Endothelial cell of umbilical vein (primary cell): Measurements from ENCODE around the gene OXNAD1. TPM values are rescaled to one million over a fixed set of nuclear protein-coding genes. Genes with fewer than 3 reads are reported as not detected.

ENCODE experiments used
- BruUV-seq: library from RNA; stranded (reverse); fragments of 400-500 nt; replicated peaks from 2 replicates; lab custom pipeline; 2021; lab: Mats Ljungman, UMichigan
- CTCF ChIA-PET: fragments of 300-600, 350-600 bp; sonication (Branson Sonifier 250); formaldehyde crosslinking; loops from one replicate; lab custom pipeline; 2021; ENCODE audit warnings: antibody characterized with exemption, inconsistent platforms; lab: Charles Lee
- POLR2A ChIA-PET: fragments of 300-600, 350-600 bp; sonication (Branson Sonifier 250); formaldehyde crosslinking; loops from one replicate; lab custom pipeline; 2021; ENCODE audit warnings: antibody characterized with exemption, inconsistent platforms; lab: Charles Lee
- DNase-seq: peaks from one replicate; pipeline ENCODE4 v3.0.0-alpha.2; 2011; ENCODE audit warnings: low read depth, low spot score
- FAIRE-seq: peaks from 2 replicates; lab custom pipeline; 2011; peaks lifted over from hg19 to GRCh38; lab: Jason Lieb, UNC
- H2AFZ ChIP-seq: 2 replicates; pipeline ENCODE4 v1.6.0; 2012; ENCODE audit warnings: low read depth, low read length, control low read depth, inconsistent platforms
- H3K27ac ChIP-seq: 2 replicates; pipeline ENCODE4 v1.5.1; 2011; ENCODE audit warnings: low read depth, mild to moderate bottlenecking, control low read depth, low read length, moderate library complexity; ENCODE audit not compliant: insufficient read depth
- H3K27me3 ChIP-seq, 2 experiments: 2 replicates each; pipeline versions ENCODE4 v1.6.0 to v1.6.1; 2011; ENCODE audit warnings: low read length in 2 of 2, mixed read lengths in 1 of 2; ENCODE audit not compliant: control insufficient read depth in 2 of 2, insufficient read depth in 2 of 2
- H3K36me3 ChIP-seq, 2 experiments: 2 replicates in 1 of 2; 3 replicates in 1 of 2; pipeline ENCODE4 v1.5.1; 2011; ENCODE audit warnings: low read length in 2 of 2, mild to moderate bottlenecking in 1 of 2, moderate library complexity in 1 of 2; ENCODE audit not compliant: control insufficient read depth in 2 of 2, insufficient read depth in 2 of 2; ENCODE audit errors: extremely low read depth in 1 of 2
- H3K4me1 ChIP-seq: 3 replicates; pipeline ENCODE4 v1.5.1; 2011; ENCODE audit warnings: mild to moderate bottlenecking, low read length; ENCODE audit not compliant: control insufficient read depth, insufficient read depth; ENCODE audit errors: extremely low read depth
- H3K4me2 ChIP-seq: 2 replicates; pipeline ENCODE4 v1.6.1; 2011; ENCODE audit warnings: low read length, control low read depth, mixed read lengths; ENCODE audit not compliant: insufficient read depth
- H3K4me3 ChIP-seq, 3 experiments: fragments of 200-600 bp in 1 of 3; sonication (generic), shearing (Covaris generic) in 1 of 3; replicated peaks in 1 of 3; 2 replicates each; pipeline ENCODE4 v1.5.1; 2011 to 2016; ENCODE audit warnings: control low read depth in 3 of 3, low read length in 3 of 3, mild to moderate bottlenecking in 2 of 3, inconsistent platforms in 1 of 3, low read depth in 1 of 3, moderate library complexity in 1 of 3; ENCODE audit not compliant: insufficient read depth in 1 of 3
- H3K79me2 ChIP-seq: 2 replicates; pipeline ENCODE4 v1.6.0; 2012; ENCODE audit warnings: low read length, inconsistent platforms; ENCODE audit not compliant: control insufficient read depth, insufficient read depth
- H3K9ac ChIP-seq: replicated peaks from 2 replicates; pipeline ENCODE3; 2011; ENCODE audit warnings: low read length, control low read depth; ENCODE audit not compliant: insufficient read depth; ENCODE audit errors: extremely low read depth
- H3K9me1 ChIP-seq: replicated peaks from 3 replicates; pipeline ENCODE4 v1.6.0; 2011; ENCODE audit warnings: mild to moderate bottlenecking, low read length; ENCODE audit not compliant: control insufficient read depth, insufficient read depth; ENCODE audit errors: extremely low read depth
- H3K9me3 ChIP-seq: replicated peaks from 2 replicates; pipeline ENCODE4 v1.5.1; 2012; ENCODE audit warnings: low read length, inconsistent platforms; ENCODE audit not compliant: control insufficient read depth, insufficient read depth
- H4K20me1 ChIP-seq: replicated peaks from 2 replicates; pipeline ENCODE3; 2011; ENCODE audit warnings: mild to moderate bottlenecking, low read length; ENCODE audit not compliant: control insufficient read depth, insufficient read depth; ENCODE audit errors: extremely low read depth
- CTCF ChIP-seq, 2 donors: IDR thresholded peaks; 1 replicate in 1 of 2; 2 replicates in 1 of 2; pipeline ENCODE4 v1.5.1; 2011; ENCODE audit warnings: low read length in 2 of 2, mild to moderate bottlenecking in 2 of 2, moderate library complexity in 2 of 2, control low read depth in 1 of 2, inconsistent platforms in 1 of 2, low read depth in 1 of 2; ENCODE audit not compliant: insufficient read depth in 1 of 2; ENCODE audit errors: extremely low read depth in 1 of 2
- EZH2 ChIP-seq: IDR thresholded peaks from 2 replicates; pipeline ENCODE4 v1.6.1; 2012; ENCODE audit warnings: borderline replicate concordance, low read depth, mild to moderate bottlenecking, moderate library complexity, low read length, inconsistent platforms; ENCODE audit not compliant: severe bottlenecking
- FOS ChIP-seq: IDR thresholded peaks from 2 replicates; pipeline ENCODE4 v1.6.1; 2011; ENCODE audit warnings: mild to moderate bottlenecking, low read length, moderate library complexity, borderline replicate concordance; ENCODE audit not compliant: insufficient read depth
- MAX ChIP-seq: IDR thresholded peaks from 2 replicates; pipeline ENCODE4 v1.6.1; 2011; ENCODE audit not compliant: insufficient read depth, insufficient read length
- POLR2A ChIP-seq: IDR thresholded peaks from 2 replicates; pipeline ENCODE4 v1.6.1; 2012; ENCODE audit warnings: low read depth, mild to moderate bottlenecking, control low read depth, low read length
- POLR2AphosphoS5 ChIP-seq: IDR thresholded peaks from 2 replicates; pipeline ENCODE4 v1.6.1; 2012; ENCODE audit warnings: low read depth, mild to moderate bottlenecking, control low read depth, low read length, moderate library complexity; ENCODE audit not compliant: insufficient read depth
- dilution Hi-C: fragments of 300-500 bp; cut with MboI; formaldehyde crosslinking; loops from one replicate; pipeline ENCODE4 v1.15.0; 2019; ENCODE audit warnings: low sequenced_read_pairs; ENCODE audit not compliant: extremely low pct_ligation_motif_present
- intact Hi-C: fragments of 100-400 bp; cut with micrococcal nuclease; formaldehyde crosslinking; loops from one replicate; pipeline ENCODE4 v1.10.0; 2022
- polyA plus RNA-seq, 4 experiments: library from polyadenylated mRNA; depleted of rRNA in 3 of 4; stranded (reverse) in 3 of 4; unstranded in 1 of 4; fragments of >200 nt; gene quantifications; 2 replicates each; pipeline versions ENCODE4 v1.2.1 to v1.2.3, GENCODE V29; 2011 to 2012; ENCODE audit warnings: missing spikeins in 1 of 4
- total RNA-seq: library from RNA; stranded (reverse); gene quantifications from 2 replicates; pipeline ENCODE4 v1.2.3, GENCODE V29; 2021

Gene OXNAD1
- total and polyA plus RNA-seq, 2 donors (not counting 3 experiments of a cell fraction or from before 2014, with no cell fraction given), result 5.5 to 9.7 TPM

- H3K27ac ChIP-seq, result no peak overlapping the region
- TF ChIP-seq FOS, result no peak
- no peak for TF ChIP-seq POLR2A
- no peak for TF ChIP-seq EZH2
- TF ChIP-seq POLR2AphosphoS5, result no peak
- no peak for TF ChIP-seq MAX
- TF ChIP-seq CTCF (IDR thresholded peaks at IDR 0.05; ENCODE audit: extremely low read depth in 1 of 2, insufficient read depth in 1 of 2, low read depth in 1 of 2, low read length in 2 of 2), result no peak
- no peaks in the 10 kb centered on the region for H3K4me1 ChIP-seq
- FAIRE-seq (no peak), DNase-seq (no peak)
- no peaks in the 10 kb centered on the region for H3K9me1 ChIP-seq
- POLR2A ChIA-PET, result no interaction called here
- no peak overlapping the region for H3K4me3 ChIP-seq
- H3K4me2 ChIP-seq, result no peak overlapping the region
- no peaks in the 10 kb centered on the region for H4K20me1 ChIP-seq
- no peaks in the 10 kb centered on the region for H3K79me2 ChIP-seq
- intact Hi-C loops (no loop called here), dilution Hi-C loops (no loop called here)
- no peak overlapping the region for H3K9ac ChIP-seq
- CTCF ChIA-PET, result interaction anchor here (0.5 to 2.1 kb wide), 4 partner anchors 29 to 842 kb away, joined by 3 to 10 read pairs (median 4); no protein-coding TSS in a partner anchor
- H3K9me3 ChIP-seq, result no peaks in the 10 kb centered on the region
- H3K27me3 ChIP-seq, result no peaks in the 10 kb centered on the region
- H2AFZ ChIP-seq, result no peak overlapping the region
- H3K36me3 ChIP-seq, result peaks cover 0 to 27% of the 10 kb centered on the region in 2 experiments
- BruUV-seq, result no TSS peak
These were observed 54.7 kb downstream of the OXNAD1 start for GRCh38 chr3:16319723-16320122.
